Suprapubic skin (tissue), 4 donors: ENCODE results near the gene RHBDL2. TPM values are rescaled to one million over a fixed set of nuclear protein-coding genes. Genes with fewer than 3 reads are reported as not detected.

ENCODE experiments used
- DNase-seq, 2 donors: peaks; one replicate each; pipeline ENCODE4 v3.0.0-alpha.2; 2019; ENCODE audit warnings: low spot score in 2 of 2
- H3K27ac ChIP-seq: fragments of 200-600 bp; sonication (generic); one replicate; pipeline ENCODE4 v1.5.1; 2019
- H3K27me3 ChIP-seq: fragments of 200-600 bp; sonication (generic); one replicate; pipeline ENCODE4 v1.5.1; 2019
- H3K36me3 ChIP-seq: fragments of 200-600 bp; sonication (generic); one replicate; pipeline ENCODE4 v1.5.1; 2019
- H3K4me1 ChIP-seq: fragments of 200-600 bp; sonication (generic); one replicate; pipeline ENCODE4 v1.5.1; 2019
- H3K4me3 ChIP-seq: fragments of 200-600 bp; sonication (generic); one replicate; pipeline ENCODE4 v1.5.1; 2019; ENCODE audit warnings: mild to moderate bottlenecking
- H3K9me3 ChIP-seq: fragments of 200-600 bp; sonication (generic); one replicate; pipeline ENCODE4 v1.5.1; 2019
- EP300 ChIP-seq: sonication (generic); formaldehyde crosslinking; IDR thresholded peaks from one replicate; pipeline ENCODE4 v1.6.1; 2017; ENCODE audit warnings: antibody characterized with exemption
- POLR2A ChIP-seq, 2 donors: fragments of 450-650 bp; IDR thresholded peaks; one replicate each; pipeline ENCODE4 v1.6.1; 2017; ENCODE audit warnings: antibody characterized with exemption in 2 of 2, mild to moderate bottlenecking in 2 of 2, moderate library complexity in 2 of 2
- POLR2AphosphoS5 ChIP-seq, 3 donors: sonication (generic); formaldehyde crosslinking; IDR thresholded peaks; one replicate each; pipeline ENCODE4 v1.6.1; 2017; ENCODE audit warnings: antibody characterized with exemption in 3 of 3
- WGBS: methylation state at CpG from one replicate; pipeline ENCODE4 v1.1.5; 2018; 5-methylcytosine and 5-hydroxymethylcytosine counted together
- total RNA-seq, 4 donors: library from RNA; depleted of rRNA; stranded (reverse); fragments of >200 nt; gene quantifications; one replicate each; pipeline ENCODE4 v1.1.0, GENCODE V29; 2016
- TF ChIP-seq, protein P1 (sequence below), 2 donors: fragments of 200-600 bp in 1 of 2; fragments of 450-650 bp in 1 of 2; sonication (generic) in 1 of 2; IDR thresholded peaks; one replicate each; pipeline ENCODE4 v1.5.1; 2016 to 2019; ENCODE audit warnings: antibody characterized with exemption in 2 of 2, mild to moderate bottlenecking in 1 of 2, moderate library complexity in 1 of 2

RHBDL2 gene
- total RNA-seq, 4 donors from 2014 or later: 5.9 to 26.6 (median 10.8) TPM

DNA sequence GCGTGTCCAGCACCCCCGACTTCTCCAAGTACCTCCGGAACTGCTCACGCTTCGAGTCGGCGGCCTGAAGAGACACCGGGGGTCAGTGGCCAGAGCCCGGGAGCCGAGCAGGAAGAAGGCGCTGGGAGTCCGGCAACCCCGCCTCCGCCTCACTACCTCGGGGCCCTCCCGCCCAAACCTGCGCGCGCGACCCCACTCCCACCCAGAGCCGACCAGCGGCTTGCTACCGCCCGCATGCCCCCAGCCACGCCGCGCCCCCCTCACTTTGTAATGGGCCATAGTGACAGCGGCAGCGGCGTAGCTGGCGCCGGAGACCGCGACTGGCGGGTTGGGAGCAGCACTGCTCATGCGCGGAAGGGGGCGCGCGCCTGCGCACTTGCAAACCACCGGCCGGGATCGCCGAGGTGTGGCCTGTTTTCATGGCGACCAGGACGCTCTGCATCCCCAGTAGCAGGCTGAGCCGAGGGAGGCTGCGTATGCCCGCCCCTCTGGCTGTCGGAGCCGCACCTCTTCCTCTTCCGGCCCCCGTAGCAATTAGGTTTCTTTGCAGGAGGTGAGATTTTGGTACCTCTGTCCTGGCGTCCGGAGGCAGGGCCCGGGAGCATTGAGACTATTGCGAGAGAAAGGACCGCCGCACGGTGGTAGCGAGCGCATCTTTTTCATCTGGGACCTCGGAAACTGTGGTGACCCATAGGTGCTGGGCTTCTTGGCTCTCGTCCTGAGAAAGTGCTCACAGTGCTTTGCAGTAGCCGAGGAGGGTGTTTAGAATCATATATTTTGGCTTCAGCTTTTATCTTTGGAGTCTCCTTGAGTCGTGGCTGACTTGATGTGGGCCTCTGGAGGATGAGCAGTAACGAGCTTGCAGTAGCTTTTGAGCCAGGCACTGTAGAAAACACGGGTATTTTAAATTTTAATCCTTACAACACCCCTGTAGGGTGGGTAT, 68.3 kb downstream of the RHBDL2 start, which contains the start of gene MYCBP:
Gene MYCBP (minus strand): TSS at position 322 of the 943 bp plus-strand sequence. CDS start 43 bp downstream, at position 279.
- WGBS: 0% methylated on average over 19 of the region's 69 CpGs
- no peaks in the 10 kb centered on the region for H3K36me3 ChIP-seq
- TF ChIP-seq POLR2AphosphoS5 (IDR thresholded peaks at IDR 0.05) (peak in 1 of 3 donors; percentile 34), POLR2A (IDR thresholded peaks at IDR 0.05) (no peak), EP300 (no peak)
- TF ChIP-seq, protein P1, sequence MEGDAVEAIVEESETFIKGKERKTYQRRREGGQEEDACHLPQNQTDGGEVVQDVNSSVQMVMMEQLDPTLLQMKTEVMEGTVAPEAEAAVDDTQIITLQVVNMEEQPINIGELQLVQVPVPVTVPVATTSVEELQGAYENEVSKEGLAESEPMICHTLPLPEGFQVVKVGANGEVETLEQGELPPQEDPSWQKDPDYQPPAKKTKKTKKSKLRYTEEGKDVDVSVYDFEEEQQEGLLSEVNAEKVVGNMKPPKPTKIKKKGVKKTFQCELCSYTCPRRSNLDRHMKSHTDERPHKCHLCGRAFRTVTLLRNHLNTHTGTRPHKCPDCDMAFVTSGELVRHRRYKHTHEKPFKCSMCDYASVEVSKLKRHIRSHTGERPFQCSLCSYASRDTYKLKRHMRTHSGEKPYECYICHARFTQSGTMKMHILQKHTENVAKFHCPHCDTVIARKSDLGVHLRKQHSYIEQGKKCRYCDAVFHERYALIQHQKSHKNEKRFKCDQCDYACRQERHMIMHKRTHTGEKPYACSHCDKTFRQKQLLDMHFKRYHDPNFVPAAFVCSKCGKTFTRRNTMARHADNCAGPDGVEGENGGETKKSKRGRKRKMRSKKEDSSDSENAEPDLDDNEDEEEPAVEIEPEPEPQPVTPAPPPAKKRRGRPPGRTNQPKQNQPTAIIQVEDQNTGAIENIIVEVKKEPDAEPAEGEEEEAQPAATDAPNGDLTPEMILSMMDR (IDR thresholded peaks at IDR 0.05): peak; percentile 5 to 29

DNA sequence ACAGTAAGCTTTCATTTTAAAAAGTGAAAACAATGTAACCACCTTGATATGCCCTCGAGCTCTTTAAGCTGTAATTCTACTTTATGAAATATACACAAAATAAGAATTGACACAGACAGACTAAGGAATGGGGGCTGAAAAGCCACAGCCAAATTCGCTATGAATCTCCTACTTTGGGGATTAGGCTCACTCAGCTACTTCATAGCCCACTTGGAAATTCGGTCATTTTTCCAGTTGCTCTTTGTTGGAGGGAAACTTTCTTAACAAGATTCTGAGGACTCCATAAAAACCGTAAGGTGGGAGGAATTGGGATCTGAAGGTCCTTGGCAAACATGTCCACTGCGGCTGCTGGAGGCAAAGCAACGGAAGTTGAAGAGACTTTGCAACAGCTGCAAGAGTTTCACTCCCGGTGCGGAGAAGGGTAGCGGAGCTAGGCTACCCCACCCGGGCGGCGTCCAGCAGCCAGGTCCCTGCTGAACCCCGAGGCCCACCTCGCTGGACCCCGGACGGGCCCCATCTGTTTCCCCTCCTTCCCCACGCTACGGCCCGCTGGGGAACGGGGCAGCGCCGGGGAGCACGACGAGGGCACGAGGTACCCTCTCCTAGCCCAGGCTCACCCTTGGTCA, 69.1 kb downstream of the RHBDL2 start:
- 5% methylated on average over 16 of the region's 25 CpGs for WGBS
- no peak for DNase-seq

More for the DNA sequence above, 68.3 kb downstream of the RHBDL2 start, which contains the start of gene MYCBP:
- H3K4me3 ChIP-seq: peak within 1 kb of the TSS; percentile 80
- no peaks in the 10 kb centered on the region for H3K27me3 ChIP-seq
- peak; percentile 96 to 97 for DNase-seq
- no peaks in the 10 kb centered on the region for H3K9me3 ChIP-seq
- peaks cover 18% of the 10 kb centered on the region for H3K4me1 ChIP-seq
- peak within 1 kb of the TSS; percentile 19 for H3K27ac ChIP-seq

DNA sequence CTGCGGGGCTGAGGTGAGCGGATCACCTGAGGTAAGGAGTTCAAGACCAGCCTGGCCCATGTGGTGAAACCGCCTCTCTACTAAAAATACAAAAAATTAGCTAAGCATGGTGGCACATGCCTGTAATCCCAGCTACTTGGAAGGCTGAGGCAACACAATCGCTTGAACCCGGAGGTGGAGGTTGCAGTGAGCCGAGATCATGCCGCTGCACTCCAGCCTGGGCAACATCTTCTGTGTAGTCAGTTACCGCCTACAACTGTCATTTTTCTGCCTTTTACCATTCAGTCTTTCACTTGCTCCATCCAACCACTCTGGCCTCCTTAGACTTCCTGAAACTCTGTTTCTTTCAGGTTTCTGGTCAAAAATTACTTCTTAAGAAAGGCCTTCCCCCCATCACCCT, 70.6 kb downstream of the RHBDL2 start:
- 88% methylated on average over 8 of the region's 8 CpGs for WGBS
- no peaks in the 10 kb centered on the region for H3K9me3 ChIP-seq
- TF ChIP-seq, protein P1 (IDR thresholded peaks at IDR 0.05): no peak
- TF ChIP-seq EP300 (no peak), POLR2AphosphoS5 (IDR thresholded peaks at IDR 0.05) (no peak), POLR2A (IDR thresholded peaks at IDR 0.05) (no peak)
- H3K36me3 ChIP-seq: peaks cover 5% of the 10 kb centered on the region
- H3K27ac ChIP-seq: no peak overlapping the region
- no peak overlapping the region for H3K4me3 ChIP-seq
- H3K27me3 ChIP-seq: no peaks in the 10 kb centered on the region
- no peak for DNase-seq
- H3K4me1 ChIP-seq: peaks cover 18% of the 10 kb centered on the region

More for the DNA sequence above, 69.1 kb downstream of the RHBDL2 start:
- Histone ChIP-seq H3K27me3 (no peaks in the 10 kb centered on the region), H3K27ac (peak overlapping the region; percentile 19), H3K9me3 (no peaks in the 10 kb centered on the region), H3K4me1 (peaks cover 18% of the 10 kb centered on the region), H3K36me3 (no peaks in the 10 kb centered on the region), H3K4me3 (peak overlapping the region; percentile 80)
- no peak for TF ChIP-seq EP300
- TF ChIP-seq, protein P1 (IDR thresholded peaks at IDR 0.05): no peak
- TF ChIP-seq POLR2AphosphoS5 (IDR thresholded peaks at IDR 0.05): no peak

DNA sequence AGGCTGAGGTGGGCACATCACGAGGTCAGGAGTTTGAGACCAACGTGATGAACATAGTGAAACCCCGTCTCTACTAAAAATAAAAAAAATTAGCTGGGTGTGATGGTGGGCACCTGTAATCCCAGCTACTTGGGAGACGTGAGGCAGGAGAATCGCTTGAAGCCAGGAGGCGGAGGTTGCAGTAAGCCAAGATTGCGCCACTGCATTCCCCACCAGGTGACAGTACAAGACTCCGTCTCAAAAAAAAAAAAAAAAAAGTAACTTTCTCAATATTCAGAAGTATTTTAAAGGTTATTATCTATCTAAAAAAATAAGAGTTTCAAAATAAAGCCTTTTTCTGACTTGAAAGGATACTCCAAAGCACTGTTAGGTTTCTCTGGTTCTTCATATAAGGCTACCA, 74.4 kb downstream of the RHBDL2 start:
- WGBS: 92% methylated on average over 8 of the region's 8 CpGs
- TF ChIP-seq POLR2A (IDR thresholded peaks at IDR 0.05): no peak
- TF ChIP-seq, protein P1 (IDR thresholded peaks at IDR 0.05): no peak
- TF ChIP-seq EP300: no peak
- no peak for TF ChIP-seq POLR2AphosphoS5 (IDR thresholded peaks at IDR 0.05)
- DNase-seq: no peak

More for the DNA sequence above, 74.4 kb downstream of the RHBDL2 start:
- H3K27ac ChIP-seq: no peak overlapping the region
- peaks cover 5% of the 10 kb centered on the region for H3K36me3 ChIP-seq
- H3K27me3 ChIP-seq: no peaks in the 10 kb centered on the region
- no peaks in the 10 kb centered on the region for H3K9me3 ChIP-seq
- no peak overlapping the region for H3K4me3 ChIP-seq
- peaks cover 13% of the 10 kb centered on the region for H3K4me1 ChIP-seq
